GM13977 (cell line): ENCODE results near the gene ARHGEF19.
A peak's percentile ranks its signal among the peaks of the same experiment; 100 is the strongest.
"Not testable (repeated sequence)": the region's sequence is repeated elsewhere in the genome, so short reads cannot be mapped to it uniquely, and the experiment has no call there.

Experiments used
- DNase-seq: peaks from one replicate; pipeline ENCODE4 v3.0.0; 2012; ENCODE audit warnings: low spot score
- CTCF ChIP-seq: IDR thresholded peaks from 2 replicates; pipeline ENCODE4 v1.5.1; 2012; ENCODE audit warnings: mild to moderate bottlenecking, control low read depth; ENCODE audit not compliant: insufficient read depth; ENCODE audit errors: extremely low read depth, missing control alignments
- in situ Hi-C: fragments of 300-500 bp; cut with MboI; formaldehyde crosslinking; loops from one replicate; pipeline ENCODE4 v1.12.0; 2022; ENCODE audit warnings: low sequenced_read_pairs, low pct_unique_long_range_greater_than_20kb, mixed read lengths, inconsistent platforms; ENCODE audit not compliant: unreplicated experiment

ARHGEF19 gene

GRCh38 chr1:16221499-16221898, 9.0 kb upstream of the ARHGEF19 start:
- in situ Hi-C loops: no loop called here
- DNase-seq: no peak
- TF ChIP-seq CTCF: no peak

- in situ Hi-C loops: no loop called here
- no peak for DNase-seq
- TF ChIP-seq CTCF: no peak
Observed at GRCh38 chr1:16219968-16220500, 7.6 kb upstream of the ARHGEF19 start.

- no peak for DNase-seq
- no peak for TF ChIP-seq CTCF
- in situ Hi-C loops: no loop called here
Observed at GRCh38 chr1:16218674-16219071, 6.2 kb upstream of the ARHGEF19 start.

- in situ Hi-C loops: no loop called here
- TF ChIP-seq CTCF: no peak
- no peak for DNase-seq
Observed at GRCh38 chr1:16218014-16218673, 5.7 kb upstream of the ARHGEF19 start.

GRCh38 chr1:16217061-16217785, 4.8 kb upstream of the ARHGEF19 start:
- peak; percentile 97 for DNase-seq
- in situ Hi-C loops: no loop called here
- no peak for TF ChIP-seq CTCF

GRCh38 chr1:16215882-16216753, 3.7 kb upstream of the ARHGEF19 start:
- in situ Hi-C loops: no loop called here
- no peak for TF ChIP-seq CTCF
- peak; percentile 83 for DNase-seq

- DNase-seq, in situ Hi-C loops: not testable (repeated sequence)
Observed at GRCh38 chr1:16215240-16215639, 2.8 kb upstream of the ARHGEF19 start.

- DNase-seq, in situ Hi-C loops: not testable (repeated sequence)
Observed at GRCh38 chr1:16213544-16213943, 1.1 kb upstream of the ARHGEF19 start.
